Measurements from ENCODE around the gene BCL2L13.
"Not testable (repeated sequence)": the region's sequence is repeated elsewhere in the genome, so short reads cannot be mapped to it uniquely, and the experiment has no call there.

The BCL2L13 gene

GRCh38 chr22:17636850-17637249 lies 1.7 kb upstream of the BCL2L13 start:
- DNase-seq (ENCODE audit: low read depth in 2 of 3, low spot score in 2 of 3), result not testable (repeated sequence)

GRCh38 chr22:17637490-17638181 lies 921 bp upstream of the BCL2L13 start:
- DNase-seq (ENCODE audit: low read depth in 2 of 3, low spot score in 2 of 3), result no peak

- DNase-seq (ENCODE audit: low read depth in 2 of 3, low spot score in 2 of 3), result no peak
Measured at GRCh38 chr22:17638182-17638431, 450 bp upstream of the BCL2L13 start.

GRCh38 chr22:17639247-17639741 lies 737 bp downstream of the BCL2L13 start:
- DNase-seq (ENCODE audit: low read depth in 2 of 3, low spot score in 2 of 3), result no peak

- no peak for DNase-seq (ENCODE audit: low read depth in 2 of 3, low spot score in 2 of 3)
Measured at GRCh38 chr22:17641269-17641668, 2.7 kb downstream of the BCL2L13 start.

GRCh38 chr22:17642357-17642756 lies 3.8 kb downstream of the BCL2L13 start:
- not testable (repeated sequence) for DNase-seq (ENCODE audit: low read depth in 2 of 3, low spot score in 2 of 3)

GRCh38 chr22:17647452-17647851 lies 8.9 kb downstream of the BCL2L13 start:
- no peak for DNase-seq (ENCODE audit: low read depth in 2 of 3, low spot score in 2 of 3)

- DNase-seq (ENCODE audit: low read depth in 2 of 3, low spot score in 2 of 3), result no peak
Measured at GRCh38 chr22:17647991-17648390, 9.4 kb downstream of the BCL2L13 start.

GRCh38 chr22:17648569-17648968 lies 10.0 kb downstream of the BCL2L13 start:
- DNase-seq (ENCODE audit: low read depth in 2 of 3, low spot score in 2 of 3), result no peak

- DNase-seq (ENCODE audit: low read depth in 2 of 3, low spot score in 2 of 3), result no peak
Measured at GRCh38 chr22:17655289-17655688, 16.7 kb downstream of the BCL2L13 start.

- DNase-seq (ENCODE audit: low read depth in 2 of 3, low spot score in 2 of 3), result no peak
Measured at GRCh38 chr22:17656870-17657395, 18.4 kb downstream of the BCL2L13 start.

GRCh38 chr22:17664414-17665055 lies 26.0 kb downstream of the BCL2L13 start:
- no peak for DNase-seq (ENCODE audit: low read depth in 2 of 3, low spot score in 2 of 3)

GRCh38 chr22:17665248-17665647 lies 26.7 kb downstream of the BCL2L13 start:
- DNase-seq (ENCODE audit: low read depth in 2 of 3, low spot score in 2 of 3), result no peak

- no peak for DNase-seq (ENCODE audit: low read depth in 2 of 3, low spot score in 2 of 3)
Measured at GRCh38 chr22:17665854-17666253, 27.3 kb downstream of the BCL2L13 start.

GRCh38 chr22:17671521-17672092 lies 33.0 kb downstream of the BCL2L13 start:
- DNase-seq (ENCODE audit: low read depth in 2 of 3, low spot score in 2 of 3), result not testable (repeated sequence)

GRCh38 chr22:17672417-17672991 lies 33.9 kb downstream of the BCL2L13 start:
- no peak for DNase-seq (ENCODE audit: low read depth in 2 of 3, low spot score in 2 of 3)

GRCh38 chr22:17674152-17674551 lies 35.6 kb downstream of the BCL2L13 start:
- no peak for DNase-seq (ENCODE audit: low read depth in 2 of 3, low spot score in 2 of 3)

- DNase-seq (ENCODE audit: low read depth in 2 of 3, low spot score in 2 of 3), result no peak
Measured at GRCh38 chr22:17675584-17675983, 37.0 kb downstream of the BCL2L13 start.

GRCh38 chr22:17678817-17679385 lies 40.3 kb downstream of the BCL2L13 start:
- no peak for DNase-seq (ENCODE audit: low read depth in 2 of 3, low spot score in 2 of 3)

GRCh38 chr22:17684245-17684644 lies 45.7 kb downstream of the BCL2L13 start:
- no peak for DNase-seq (ENCODE audit: low read depth in 2 of 3, low spot score in 2 of 3)

GRCh38 chr22:17692841-17693240 lies 54.3 kb downstream of the BCL2L13 start:
- DNase-seq (ENCODE audit: low read depth in 2 of 3, low spot score in 2 of 3), result no peak

- no peak for DNase-seq (ENCODE audit: low read depth in 2 of 3, low spot score in 2 of 3)
Measured at GRCh38 chr22:17694193-17694592, 55.6 kb downstream of the BCL2L13 start.

All from activated CD8-positive, alpha-beta memory T cell treated with anti-CD3 and anti-CD28 coated beads for 48 hours (primary cell).